ENCODE results near the gene LRRC4C. TPM values are rescaled to one million over a fixed set of nuclear protein-coding genes. Genes with fewer than 3 reads are reported as not detected.
A peak's percentile ranks its signal among the peaks of the same experiment; 100 is the strongest.

Gene LRRC4C
- polyA plus RNA-seq, 1 of the 3 experiments (the other 2 are of a cell fraction) = 0.16 TPM

DNA sequence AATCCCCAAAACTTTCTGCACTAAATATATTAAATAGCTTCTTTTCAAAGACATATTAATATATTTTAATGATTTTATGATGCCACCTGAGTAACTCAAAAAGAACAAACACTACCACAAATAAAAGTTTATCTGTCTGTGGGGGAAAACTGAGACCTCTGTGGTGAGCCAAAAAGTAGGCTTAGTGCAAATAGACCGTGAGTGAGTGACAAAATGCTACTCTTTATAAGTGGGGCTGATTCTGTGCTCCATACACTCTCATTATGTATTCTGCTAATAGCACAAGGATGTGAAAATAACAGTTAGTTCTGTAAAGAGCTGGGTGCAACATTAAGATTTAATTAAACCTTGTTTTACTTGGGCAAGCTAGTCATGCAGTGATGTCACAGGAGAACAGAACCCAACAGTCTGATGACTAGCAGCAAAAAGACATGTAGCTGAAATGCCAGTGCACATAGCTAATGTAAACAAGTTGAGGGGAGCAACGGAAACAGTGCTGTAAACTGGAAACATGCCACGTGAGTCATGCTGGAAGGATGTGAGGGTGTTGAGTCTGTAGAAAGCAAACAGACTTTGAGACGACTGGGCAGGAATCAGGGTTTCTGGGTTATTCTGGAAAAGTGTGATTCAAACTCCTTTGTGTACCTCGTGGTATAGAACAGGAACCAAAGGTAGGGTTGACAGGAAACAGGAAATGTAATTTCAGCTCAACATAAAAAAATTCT, 1130.4 kb downstream of the LRRC4C start:
- peak; percentile 8 for DNase-seq
- Histone ChIP-seq H4K20me1 (ENCODE audit: insufficient read depth) (no peaks in the 10 kb centered on the region), H3K79me2 (ENCODE audit: insufficient read depth) (no peaks in the 10 kb centered on the region), H3K4me1 (ENCODE audit: control insufficient read depth in 1 of 2, insufficient read depth in 2 of 2, low read depth in 1 of 2, low read length in 1 of 2) (peaks cover 0 to 28% of the 10 kb centered on the region in 2 experiments; a peak in 2 of 4 replicates), H3K27ac (ENCODE audit: low read depth in 2 of 2, low read length in 1 of 2) (peak overlapping the region; percentile 55 to 84; a peak in 3 of 4 replicates), H3F3A (replicated peaks; ENCODE audit: insufficient read depth) (peaks cover 12% of the 10 kb centered on the region), H3K9ac (peak overlapping the region; percentile 30; the same call in 1 of the 2 replicates), H3K27me3 (ENCODE audit: insufficient read depth) (no peaks in the 10 kb centered on the region), H3K9me2 (no peaks in the 10 kb centered on the region), H3K4me3 (ENCODE audit: low read depth in 2 of 2, low read length in 1 of 2) (no peak overlapping the region; a peak in 1 of 4 replicates), H3K4me2 (peak overlapping the region; percentile 38; the same call in 1 of the 2 replicates), H2AFZ (ENCODE audit: low read depth) (peak overlapping the region; percentile 80), H3K36me3 (replicated peaks in 1 of 2; ENCODE audit: control insufficient read depth in 1 of 2, insufficient read depth in 2 of 2, low read length in 1 of 2) (no peaks in the 10 kb centered on the region), H3K9me3 (no peaks in the 10 kb centered on the region)
- ChIA-PET POLR2A (no interaction called here), CTCF (interaction anchor here (0.9 kb wide), 1 partner anchor 23 kb away, joined by 5 read pairs; no protein-coding TSS in a partner anchor)
- WGBS (ENCODE audit: low lambda C conversion rate) = 4% methylated on average over 5 of the region's 5 CpGs
- TF ChIP-seq JUND (IDR thresholded peaks at IDR 0.05) = peak; percentile 100
- peak; percentile 98 for TF ChIP-seq FOSL2 (IDR thresholded peaks at IDR 0.05; ENCODE audit: borderline replicate concordance, low read depth)
- no peak for TF ChIP-seq RCOR1 (IDR thresholded peaks at IDR 0.05; ENCODE audit: low read length)
- TF ChIP-seq CHD2 (IDR thresholded peaks at IDR 0.05; ENCODE audit: low read length, partially characterized antibody) = no peak
- TF ChIP-seq TEAD4 (IDR thresholded peaks at IDR 0.05; ENCODE audit: borderline replicate concordance, insufficient read depth) = peak; percentile 94
- TF ChIP-seq, protein P1, sequence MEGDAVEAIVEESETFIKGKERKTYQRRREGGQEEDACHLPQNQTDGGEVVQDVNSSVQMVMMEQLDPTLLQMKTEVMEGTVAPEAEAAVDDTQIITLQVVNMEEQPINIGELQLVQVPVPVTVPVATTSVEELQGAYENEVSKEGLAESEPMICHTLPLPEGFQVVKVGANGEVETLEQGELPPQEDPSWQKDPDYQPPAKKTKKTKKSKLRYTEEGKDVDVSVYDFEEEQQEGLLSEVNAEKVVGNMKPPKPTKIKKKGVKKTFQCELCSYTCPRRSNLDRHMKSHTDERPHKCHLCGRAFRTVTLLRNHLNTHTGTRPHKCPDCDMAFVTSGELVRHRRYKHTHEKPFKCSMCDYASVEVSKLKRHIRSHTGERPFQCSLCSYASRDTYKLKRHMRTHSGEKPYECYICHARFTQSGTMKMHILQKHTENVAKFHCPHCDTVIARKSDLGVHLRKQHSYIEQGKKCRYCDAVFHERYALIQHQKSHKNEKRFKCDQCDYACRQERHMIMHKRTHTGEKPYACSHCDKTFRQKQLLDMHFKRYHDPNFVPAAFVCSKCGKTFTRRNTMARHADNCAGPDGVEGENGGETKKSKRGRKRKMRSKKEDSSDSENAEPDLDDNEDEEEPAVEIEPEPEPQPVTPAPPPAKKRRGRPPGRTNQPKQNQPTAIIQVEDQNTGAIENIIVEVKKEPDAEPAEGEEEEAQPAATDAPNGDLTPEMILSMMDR (IDR thresholded peaks at IDR 0.05) = no peak
- peak; percentile 95 for TF ChIP-seq TCF12 (IDR thresholded peaks at IDR 0.05)
- TF ChIP-seq NFIC (IDR thresholded peaks at IDR 0.05; ENCODE audit: borderline replicate concordance) = peak; percentile 99
- no peak for TF ChIP-seq MXI1 (IDR thresholded peaks at IDR 0.05; ENCODE audit: low read depth, low read length)
- TF ChIP-seq RXRA (IDR thresholded peaks at IDR 0.05; ENCODE audit: borderline replicate concordance, low read depth) = peak; percentile 67; the same call in 1 of the 2 replicates
- peak; percentile 89 for TF ChIP-seq PBX3 (IDR thresholded peaks at IDR 0.05)
- peak; percentile 64; the same call in 1 of the 2 replicates for TF ChIP-seq RFX5 (IDR thresholded peaks at IDR 0.05; ENCODE audit: low read length)
- TF ChIP-seq, protein P2, sequence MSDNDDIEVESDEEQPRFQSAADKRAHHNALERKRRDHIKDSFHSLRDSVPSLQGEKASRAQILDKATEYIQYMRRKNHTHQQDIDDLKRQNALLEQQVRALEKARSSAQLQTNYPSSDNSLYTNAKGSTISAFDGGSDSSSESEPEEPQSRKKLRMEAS (IDR thresholded peaks at IDR 0.05; ENCODE audit: low read depth) = peak; percentile 91
- TF ChIP-seq EP300 (IDR thresholded peaks at IDR 0.05; ENCODE audit: borderline replicate concordance in 1 of 2, low read depth in 1 of 2, low read length in 1 of 2) = peak in 1 of 2 experiments; percentile 97; a peak in 2 of 4 replicates
- no peak for TF ChIP-seq RAD21 (IDR thresholded peaks at IDR 0.05; ENCODE audit: low read length)
- TF ChIP-seq FOXJ3 (CRISPR knock-in tag; IDR thresholded peaks at IDR 0.05) = no peak
- TF ChIP-seq USF2 (IDR thresholded peaks at IDR 0.05; ENCODE audit: borderline replicate concordance, low read depth, low read length) = no peak
- TF ChIP-seq, protein P3, sequence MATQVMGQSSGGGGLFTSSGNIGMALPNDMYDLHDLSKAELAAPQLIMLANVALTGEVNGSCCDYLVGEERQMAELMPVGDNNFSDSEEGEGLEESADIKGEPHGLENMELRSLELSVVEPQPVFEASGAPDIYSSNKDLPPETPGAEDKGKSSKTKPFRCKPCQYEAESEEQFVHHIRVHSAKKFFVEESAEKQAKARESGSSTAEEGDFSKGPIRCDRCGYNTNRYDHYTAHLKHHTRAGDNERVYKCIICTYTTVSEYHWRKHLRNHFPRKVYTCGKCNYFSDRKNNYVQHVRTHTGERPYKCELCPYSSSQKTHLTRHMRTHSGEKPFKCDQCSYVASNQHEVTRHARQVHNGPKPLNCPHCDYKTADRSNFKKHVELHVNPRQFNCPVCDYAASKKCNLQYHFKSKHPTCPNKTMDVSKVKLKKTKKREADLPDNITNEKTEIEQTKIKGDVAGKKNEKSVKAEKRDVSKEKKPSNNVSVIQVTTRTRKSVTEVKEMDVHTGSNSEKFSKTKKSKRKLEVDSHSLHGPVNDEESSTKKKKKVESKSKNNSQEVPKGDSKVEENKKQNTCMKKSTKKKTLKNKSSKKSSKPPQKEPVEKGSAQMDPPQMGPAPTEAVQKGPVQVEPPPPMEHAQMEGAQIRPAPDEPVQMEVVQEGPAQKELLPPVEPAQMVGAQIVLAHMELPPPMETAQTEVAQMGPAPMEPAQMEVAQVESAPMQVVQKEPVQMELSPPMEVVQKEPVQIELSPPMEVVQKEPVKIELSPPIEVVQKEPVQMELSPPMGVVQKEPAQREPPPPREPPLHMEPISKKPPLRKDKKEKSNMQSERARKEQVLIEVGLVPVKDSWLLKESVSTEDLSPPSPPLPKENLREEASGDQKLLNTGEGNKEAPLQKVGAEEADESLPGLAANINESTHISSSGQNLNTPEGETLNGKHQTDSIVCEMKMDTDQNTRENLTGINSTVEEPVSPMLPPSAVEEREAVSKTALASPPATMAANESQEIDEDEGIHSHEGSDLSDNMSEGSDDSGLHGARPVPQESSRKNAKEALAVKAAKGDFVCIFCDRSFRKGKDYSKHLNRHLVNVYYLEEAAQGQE (IDR thresholded peaks at IDR 0.05; ENCODE audit: low read depth, low read length) = peak; percentile 63; the same call in 1 of the 2 replicates
- TF ChIP-seq MEF2A (IDR thresholded peaks at IDR 0.05; ENCODE audit: borderline replicate concordance, low read depth) = peak; percentile 47; the same call in 1 of the 2 replicates
- peak; percentile 18; the same call in 1 of the 2 replicates for TF ChIP-seq TAF1 (IDR thresholded peaks at IDR 0.05; ENCODE audit: borderline replicate concordance, low read depth, low read length)
- no peak for TF ChIP-seq NRF1 (IDR thresholded peaks at IDR 0.05; ENCODE audit: low read depth, low read length)
- peak; percentile 37 for TF ChIP-seq GABPA (IDR thresholded peaks at IDR 0.05; ENCODE audit: low read depth)
- TF ChIP-seq, protein P4, sequence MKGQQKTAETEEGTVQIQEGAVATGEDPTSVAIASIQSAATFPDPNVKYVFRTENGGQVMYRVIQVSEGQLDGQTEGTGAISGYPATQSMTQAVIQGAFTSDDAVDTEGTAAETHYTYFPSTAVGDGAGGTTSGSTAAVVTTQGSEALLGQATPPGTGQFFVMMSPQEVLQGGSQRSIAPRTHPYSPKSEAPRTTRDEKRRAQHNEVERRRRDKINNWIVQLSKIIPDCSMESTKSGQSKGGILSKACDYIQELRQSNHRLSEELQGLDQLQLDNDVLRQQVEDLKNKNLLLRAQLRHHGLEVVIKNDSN (IDR thresholded peaks at IDR 0.05; ENCODE audit: borderline replicate concordance, low read depth) = no peak
- no peak for TF ChIP-seq YY1 (IDR thresholded peaks at IDR 0.05; ENCODE audit: low read depth)
- peak; percentile 67; the same call in 1 of the 2 replicates for TF ChIP-seq FOXM1 (IDR thresholded peaks at IDR 0.05; ENCODE audit: low read depth)

Data from SK-N-SH (cell line).